ENCODE measurements around the gene TTLL10. TPM values are rescaled to one million over a fixed set of nuclear protein-coding genes. Genes with fewer than 3 reads are reported as not detected.

Gene TTLL10
- total and polyA plus RNA-seq, 2 of the 8 experiments (the other 6 are each of a cell fraction or from before 2014, with no cell fraction given) = 1.1 to 1.7 TPM

DNA sequence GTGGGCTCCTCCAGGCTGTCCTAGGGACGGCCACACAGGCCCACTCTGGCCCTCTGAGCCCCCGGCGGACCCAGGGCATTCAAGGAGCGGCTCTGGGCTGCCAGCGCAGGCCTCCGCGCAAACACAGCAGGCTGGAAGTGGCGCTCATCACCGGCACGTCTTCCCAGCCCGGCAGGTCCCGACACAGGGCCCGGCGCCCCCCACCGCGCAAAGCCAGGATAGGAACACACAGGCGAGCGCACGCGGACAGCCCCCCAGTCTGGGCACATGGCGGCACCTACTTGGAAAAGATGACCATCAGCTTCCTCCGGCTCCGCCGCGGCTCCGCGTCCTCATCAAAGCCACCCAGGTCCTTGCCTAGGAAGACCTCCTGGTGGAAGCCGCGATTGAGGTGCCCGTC, 54.5 kb downstream of the TTLL10 start:
- WGBS, 2 experiments (ENCODE audit: extremely low coverage in 1 of 2, insufficient coverage in 1 of 2, insufficient read length in 1 of 2, insufficient replicate concordance in 2 of 2, low coverage in 1 of 2, low lambda C conversion rate in 2 of 2, missing lambda C conversion rate in 1 of 2) = 99% methylated on average over 27 of the region's 30 CpGs; no CpG with 5 or more reads in 1 of the 2 experiments
- Histone ChIP-seq H4K91ac (replicated peaks; ENCODE audit: insufficient read length, low read length) (no peak overlapping the region), H4K8ac (ENCODE audit: extremely low read depth, insufficient read depth, low read length) (no peak overlapping the region), H4K5ac (ENCODE audit: insufficient read length, low read depth, low read length) (no peak overlapping the region), H2AK5ac (ENCODE audit: low read depth, low read length) (no peak overlapping the region), H3K4me3 (ENCODE audit: extremely low read depth in 1 of 4, insufficient read depth in 2 of 4, low read depth in 3 of 4, low read length in 4 of 4) (no peak overlapping the region), H3K18ac (ENCODE audit: extremely low read depth, low read length) (no peak overlapping the region), H3K79me2 (ENCODE audit: control insufficient read depth in 1 of 2, insufficient read depth in 2 of 2, low read length in 2 of 2) (peaks cover 6 to 39% of the 10 kb centered on the region in 2 experiments; a peak in 3 of 4 replicates), H2BK120ac (replicated peaks; ENCODE audit: low read depth, low read length) (no peak overlapping the region), H3K79me1 (ENCODE audit: low read depth, low read length) (peaks cover 36% of the 10 kb centered on the region), H3K9ac (replicated peaks in 1 of 4; ENCODE audit: extremely low read depth in 1 of 4, low read depth in 3 of 4, low read length in 3 of 4) (no peak overlapping the region), H3K4ac (replicated peaks; ENCODE audit: insufficient read length, low read depth, low read length) (no peak overlapping the region), H3K27ac (ENCODE audit: low read depth, low read length) (no peak overlapping the region), H4K20me1 (replicated peaks in 1 of 2; ENCODE audit: control insufficient read depth in 1 of 2, insufficient read depth in 2 of 2, low read length in 2 of 2) (peaks cover 5 to 27% of the 10 kb centered on the region in 2 experiments), H2BK12ac (ENCODE audit: low read depth, low read length) (no peak overlapping the region), H3K27me3 (replicated peaks in 1 of 4; ENCODE audit: control insufficient read depth in 3 of 4, extremely low read depth in 1 of 4, insufficient read depth in 3 of 4, low read length in 3 of 4) (no peaks in the 10 kb centered on the region), H3K23ac (ENCODE audit: insufficient read length) (no peak overlapping the region), H2BK5ac (ENCODE audit: low read depth, low read length) (no peak overlapping the region), H3K36me3 (ENCODE audit: control insufficient read depth in 2 of 4, insufficient read depth in 4 of 4, low read length in 3 of 4) (peaks cover 2 to 23% (median 7%) of the 10 kb centered on the region in 4 experiments; a peak in 7 of 8 replicates), H3K4me1 (replicated peaks in 1 of 4; ENCODE audit: control insufficient read depth in 3 of 4, insufficient read depth in 4 of 4, low read length in 3 of 4) (peaks cover 0 to 6% (median under 1%) of the 10 kb centered on the region in 4 experiments; a peak in 4 of 7 replicates), H3K23me2 (ENCODE audit: low read depth, low read length) (peaks cover 7% of the 10 kb centered on the region), H3K4me2 (ENCODE audit: insufficient read depth in 1 of 2, low read depth in 2 of 2, low read length in 2 of 2) (no peak overlapping the region), H2BK20ac (ENCODE audit: low read length) (no peak overlapping the region), H2AFZ (ENCODE audit: low read length) (no peak overlapping the region), H3K14ac (ENCODE audit: insufficient read length) (no peak overlapping the region), H2BK15ac (ENCODE audit: low read length) (no peak overlapping the region), H3K56ac (replicated peaks; ENCODE audit: insufficient read length, low read depth, low read length) (no peak overlapping the region), H3K9me3 (ENCODE audit: insufficient read depth in 2 of 2, low read depth in 1 of 2, low read length in 1 of 2) (peaks cover 0 to 8% of the 10 kb centered on the region in 2 experiments; a peak in 2 of 4 replicates)
- POLR2A ChIA-PET (ENCODE audit: partially characterized antibody) = interaction anchor here (1.1 to 3.1 kb wide), 2 partner anchors 9 to 12 kb away, joined by 3 to 15 read pairs; no protein-coding TSS in a partner anchor
- no peak for FAIRE-seq
- CTCF ChIA-PET (ENCODE audit: partially characterized antibody) = interaction anchor here (1.0 to 6.2 kb wide), 5 partner anchors 9 to 106 kb away, joined by 3 to 28 read pairs (median 3); no protein-coding TSS in a partner anchor
- DNase-seq (ENCODE audit: low read depth in 1 of 2, low spot score in 2 of 2) = no peak
- no peak for TF ChIP-seq JUN (IDR thresholded peaks at IDR 0.05; ENCODE audit: low read depth, low read length)
- no peak for TF ChIP-seq TCF12 (IDR thresholded peaks at IDR 0.05; ENCODE audit: low read depth, low read length)
- no peak for TF ChIP-seq TBP (IDR thresholded peaks at IDR 0.05; ENCODE audit: low read depth, low read length)
- TF ChIP-seq EP300 (IDR thresholded peaks at IDR 0.05; ENCODE audit: borderline replicate concordance in 1 of 2, low read depth in 2 of 2, low read length in 2 of 2) = no peak
- no peak for TF ChIP-seq SUZ12 (IDR thresholded peaks at IDR 0.05; ENCODE audit: low read length)
- TF ChIP-seq, protein P1, sequence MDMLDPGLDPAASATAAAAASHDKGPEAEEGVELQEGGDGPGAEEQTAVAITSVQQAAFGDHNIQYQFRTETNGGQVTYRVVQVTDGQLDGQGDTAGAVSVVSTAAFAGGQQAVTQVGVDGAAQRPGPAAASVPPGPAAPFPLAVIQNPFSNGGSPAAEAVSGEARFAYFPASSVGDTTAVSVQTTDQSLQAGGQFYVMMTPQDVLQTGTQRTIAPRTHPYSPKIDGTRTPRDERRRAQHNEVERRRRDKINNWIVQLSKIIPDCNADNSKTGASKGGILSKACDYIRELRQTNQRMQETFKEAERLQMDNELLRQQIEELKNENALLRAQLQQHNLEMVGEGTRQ (IDR thresholded peaks at IDR 0.05; ENCODE audit: low read length) = no peak
- no peak for TF ChIP-seq POU5F1 (IDR thresholded peaks at IDR 0.05; ENCODE audit: low read depth, low read length)

All from H1 (cell line).